Caco-2 (cell line): ENCODE data around the gene EML3. TPM values are rescaled to one million over a fixed set of nuclear protein-coding genes. Genes with fewer than 3 reads are reported as not detected.

ENCODE experiments used
- BruUV-seq: library from RNA; stranded (reverse); fragments of 400-500 nt; replicated peaks from 2 replicates; lab custom pipeline; 2021; lab: Mats Ljungman, UMichigan
- CTCF ChIA-PET: fragments of 300-600 bp; sonication (Branson Sonifier 250); formaldehyde crosslinking; loops from one replicate; lab custom pipeline; 2022; ENCODE audit warnings: antibody characterized with exemption; lab: Charles Lee
- POLR2A ChIA-PET: fragments of 300-600 bp; sonication (Branson Sonifier 250); formaldehyde crosslinking; loops from one replicate; lab custom pipeline; 2022; ENCODE audit warnings: antibody characterized with exemption; lab: Charles Lee
- DNase-seq, 2 experiments: peaks; one replicate each; pipeline versions ENCODE4 v3.0.0 to v3.0.0-alpha.2; 2020 to 2022
- H3K27me3 ChIP-seq: replicated peaks from 2 replicates; pipeline ENCODE4 v1.6.0; 2011; ENCODE audit warnings: low read length; ENCODE audit not compliant: control insufficient read depth, insufficient read depth
- H3K36me3 ChIP-seq: 2 replicates; pipeline ENCODE4 v1.5.1; 2011; ENCODE audit warnings: low read length; ENCODE audit not compliant: control insufficient read depth, insufficient read depth
- H3K4me1 ChIP-seq: fragments of 250-450 bp; sonication (Bioruptor Pico); 2 replicates; pipeline ENCODE4 v1.5.1; 2020; ENCODE audit warnings: mild to moderate bottlenecking
- H3K4me3 ChIP-seq: 2 replicates; pipeline ENCODE4 v1.5.1; 2011; ENCODE audit warnings: low read depth, mild to moderate bottlenecking, control low read depth, low read length
- H3K9me3 ChIP-seq: fragments of 250-450 bp; sonication (Bioruptor Pico); 2 replicates; pipeline ENCODE4 v1.5.1; 2020; ENCODE audit warnings: mild to moderate bottlenecking, moderate library complexity
- H3K27ac Mint-ChIP-seq: one replicate; pipeline ENCODE4 v1.8.0; 2022; ENCODE audit warnings: mixed read lengths; ENCODE audit not compliant: unreplicated experiment
- H3K27me3 Mint-ChIP-seq: one replicate; pipeline ENCODE4 v1.8.0; 2022; ENCODE audit warnings: mixed read lengths; ENCODE audit not compliant: insufficient read depth, unreplicated experiment
- H3K36me3 Mint-ChIP-seq: one replicate; pipeline ENCODE4 v1.8.0; 2022; ENCODE audit warnings: mild to moderate bottlenecking, mixed read lengths; ENCODE audit not compliant: insufficient read depth, unreplicated experiment
- H3K4me1 Mint-ChIP-seq: one replicate; pipeline ENCODE4 v1.8.0; 2022; ENCODE audit warnings: low read depth, mixed read lengths; ENCODE audit not compliant: unreplicated experiment
- H3K4me3 Mint-ChIP-seq: one replicate; pipeline ENCODE4 v1.8.0; 2022; ENCODE audit warnings: mild to moderate bottlenecking, moderate library complexity, mixed read lengths; ENCODE audit not compliant: unreplicated experiment
- H3K9me3 Mint-ChIP-seq: one replicate; pipeline ENCODE4 v1.8.0; 2022; ENCODE audit warnings: mixed read lengths; ENCODE audit not compliant: unreplicated experiment
- intact Hi-C: fragments of 100-400 bp; cut with micrococcal nuclease; formaldehyde crosslinking; loops from one replicate; pipeline ENCODE4 v1.10.0; 2022; ENCODE audit not compliant: unreplicated experiment
- total RNA-seq: library from RNA; stranded (reverse); gene quantifications from 2 replicates; pipeline ENCODE4 v1.2.3, GENCODE V29; 2022
- TF ChIP-seq, protein P1 (sequence below), 2 experiments: fragments of 200-600 bp in 1 of 2; IDR thresholded peaks; 1 replicate in 1 of 2; 2 replicates in 1 of 2; pipeline versions ENCODE4 v1.5.1 to v1.8.0; 2011 to 2022; ENCODE audit warnings: antibody characterized with exemption in 1 of 2, control low read depth in 1 of 2, inconsistent platforms in 1 of 2, low read depth in 1 of 2, low read length in 1 of 2, mild to moderate bottlenecking in 1 of 2, moderate library complexity in 1 of 2; ENCODE audit not compliant: insufficient read depth in 1 of 2, severe bottlenecking in 1 of 2, unreplicated experiment in 1 of 2

Gene EML3
- total RNA-seq, 1 experiment from 2014 or later = 61.2 TPM

DNA sequence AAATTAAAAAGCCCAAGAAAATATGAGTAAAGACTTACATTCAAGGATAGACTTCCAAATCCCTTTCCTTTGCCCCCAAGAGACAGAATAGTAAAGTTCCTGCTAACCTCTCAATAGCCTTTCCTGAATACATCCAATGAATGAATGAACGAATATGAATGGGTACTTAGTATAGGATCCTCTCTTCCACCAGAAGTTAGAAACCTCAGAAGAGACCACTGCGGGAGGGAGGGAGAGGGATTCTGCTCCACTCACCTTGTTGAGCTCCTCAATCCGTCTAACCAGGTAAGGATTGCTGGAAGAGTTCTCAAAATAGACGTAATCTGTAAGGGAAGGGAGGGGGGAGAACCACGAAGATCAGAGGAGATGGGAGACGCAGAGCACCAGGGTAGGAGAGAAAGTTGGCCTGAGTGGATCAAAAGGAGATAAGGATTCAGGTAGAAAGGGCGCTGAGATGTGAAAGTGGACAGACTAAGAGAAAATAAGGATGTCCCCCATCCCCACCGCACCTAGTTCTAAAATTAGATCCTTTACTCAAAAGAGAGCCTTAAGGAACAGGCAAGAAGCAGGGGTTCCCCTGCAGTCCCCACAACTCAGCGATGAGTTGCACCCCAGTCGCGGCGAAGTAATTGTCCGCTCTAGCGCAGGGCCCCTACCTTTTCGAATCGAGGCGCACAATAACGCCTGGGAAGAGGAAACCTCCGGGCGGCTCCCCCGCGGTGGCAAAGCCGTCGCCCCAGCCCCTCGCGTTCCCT is 12.0 kb downstream of the EML3 start:
- ChIA-PET POLR2A (interaction anchor here (0.6 to 2.4 kb wide), 7 partner anchors 9 to 1198 kb away, joined by 3 to 97 read pairs (median 24); partner anchors contain the start of genes B3GAT3, C11orf98, CSKMT and EEF1G), CTCF (interaction anchor here (0.8 to 1.8 kb wide), 3 partner anchors 9 to 40 kb away, joined by 4 to 30 read pairs (median 8); partner anchors contain the start of gene TUT1)
- Mint-ChIP-seq H3K27me3 (no peaks in the 10 kb centered on the region), H3K9me3 (no peaks in the 10 kb centered on the region), H3K27ac (peak overlapping the region; percentile 89), H3K36me3 (peaks cover 91% of the 10 kb centered on the region), H3K4me1 (peaks cover 36% of the 10 kb centered on the region), H3K4me3 (peak overlapping the region; percentile 88)
- no TSS peak for BruUV-seq
- TF ChIP-seq, protein P1, sequence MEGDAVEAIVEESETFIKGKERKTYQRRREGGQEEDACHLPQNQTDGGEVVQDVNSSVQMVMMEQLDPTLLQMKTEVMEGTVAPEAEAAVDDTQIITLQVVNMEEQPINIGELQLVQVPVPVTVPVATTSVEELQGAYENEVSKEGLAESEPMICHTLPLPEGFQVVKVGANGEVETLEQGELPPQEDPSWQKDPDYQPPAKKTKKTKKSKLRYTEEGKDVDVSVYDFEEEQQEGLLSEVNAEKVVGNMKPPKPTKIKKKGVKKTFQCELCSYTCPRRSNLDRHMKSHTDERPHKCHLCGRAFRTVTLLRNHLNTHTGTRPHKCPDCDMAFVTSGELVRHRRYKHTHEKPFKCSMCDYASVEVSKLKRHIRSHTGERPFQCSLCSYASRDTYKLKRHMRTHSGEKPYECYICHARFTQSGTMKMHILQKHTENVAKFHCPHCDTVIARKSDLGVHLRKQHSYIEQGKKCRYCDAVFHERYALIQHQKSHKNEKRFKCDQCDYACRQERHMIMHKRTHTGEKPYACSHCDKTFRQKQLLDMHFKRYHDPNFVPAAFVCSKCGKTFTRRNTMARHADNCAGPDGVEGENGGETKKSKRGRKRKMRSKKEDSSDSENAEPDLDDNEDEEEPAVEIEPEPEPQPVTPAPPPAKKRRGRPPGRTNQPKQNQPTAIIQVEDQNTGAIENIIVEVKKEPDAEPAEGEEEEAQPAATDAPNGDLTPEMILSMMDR (IDR thresholded peaks at IDR 0.05; ENCODE audit: insufficient read depth in 1 of 2, low read depth in 1 of 2, low read length in 1 of 2, severe bottlenecking in 1 of 2, unreplicated experiment in 1 of 2) = no peak
- peaks cover 28% of the 10 kb centered on the region for H3K4me1 ChIP-seq
- no peak for DNase-seq
- H3K4me3 ChIP-seq = peak overlapping the region; percentile 97
- no peaks in the 10 kb centered on the region for H3K27me3 ChIP-seq
- H3K9me3 ChIP-seq = no peaks in the 10 kb centered on the region
- H3K36me3 ChIP-seq = peaks cover 3% of the 10 kb centered on the region; the same call in 1 of the 2 replicates
- intact Hi-C loops = loop anchor here (1.0 kb wide), 1 partner anchor 9 kb away; the partner anchor contains the start of gene TUT1

DNA sequence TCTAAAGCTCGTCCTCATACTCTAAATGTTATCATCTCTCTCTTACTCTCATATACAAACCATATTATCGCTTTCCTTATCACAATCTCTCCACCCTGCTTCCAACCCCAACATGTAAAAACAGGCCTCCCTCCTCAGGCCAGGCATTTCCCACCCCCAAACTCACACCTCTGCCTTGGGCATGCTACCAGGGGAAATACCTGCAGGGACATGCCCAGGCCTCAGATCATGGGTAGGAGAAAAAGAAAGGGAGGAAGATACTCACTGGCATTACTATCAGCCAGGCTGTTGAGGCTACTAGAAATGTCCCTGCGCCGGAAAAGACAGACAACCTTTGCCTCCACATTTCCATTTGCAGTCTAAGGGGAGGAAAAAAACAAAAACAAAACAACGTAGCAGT is 12.7 kb downstream of the EML3 start:
- Histone ChIP-seq H3K4me1 (peaks cover 28% of the 10 kb centered on the region), H3K4me3 (peak overlapping the region; percentile 97), H3K36me3 (peaks cover 3% of the 10 kb centered on the region; the same call in 1 of the 2 replicates), H3K9me3 (no peaks in the 10 kb centered on the region), H3K27me3 (no peaks in the 10 kb centered on the region)
- BruUV-seq = TSS peak; percentile 31
- TF ChIP-seq, protein P1 (IDR thresholded peaks at IDR 0.05; ENCODE audit: insufficient read depth in 1 of 2, low read depth in 1 of 2, low read length in 1 of 2, severe bottlenecking in 1 of 2, unreplicated experiment in 1 of 2) = no peak
- H3K27me3 Mint-ChIP-seq = no peaks in the 10 kb centered on the region
- H3K27ac Mint-ChIP-seq = peak overlapping the region; percentile 77
- H3K9me3 Mint-ChIP-seq = no peaks in the 10 kb centered on the region
- POLR2A ChIA-PET = interaction anchor here (0.6 to 2.4 kb wide), 6 partner anchors 8 to 65 kb away, joined by 4 to 97 read pairs (median 4); partner anchors contain the start of genes B3GAT3, C11orf98, CSKMT and EEF1G
- H3K4me3 Mint-ChIP-seq = peak overlapping the region; percentile 88
- intact Hi-C loops = no loop called here
- peaks cover 92% of the 10 kb centered on the region for H3K36me3 Mint-ChIP-seq
- H3K4me1 Mint-ChIP-seq = peaks cover 30% of the 10 kb centered on the region
- CTCF ChIA-PET = interaction anchor here (0.6 to 0.8 kb wide), 2 partner anchors 16 to 30 kb away, joined by 3 to 4 read pairs; no protein-coding TSS in a partner anchor
- no peak for DNase-seq

DNA sequence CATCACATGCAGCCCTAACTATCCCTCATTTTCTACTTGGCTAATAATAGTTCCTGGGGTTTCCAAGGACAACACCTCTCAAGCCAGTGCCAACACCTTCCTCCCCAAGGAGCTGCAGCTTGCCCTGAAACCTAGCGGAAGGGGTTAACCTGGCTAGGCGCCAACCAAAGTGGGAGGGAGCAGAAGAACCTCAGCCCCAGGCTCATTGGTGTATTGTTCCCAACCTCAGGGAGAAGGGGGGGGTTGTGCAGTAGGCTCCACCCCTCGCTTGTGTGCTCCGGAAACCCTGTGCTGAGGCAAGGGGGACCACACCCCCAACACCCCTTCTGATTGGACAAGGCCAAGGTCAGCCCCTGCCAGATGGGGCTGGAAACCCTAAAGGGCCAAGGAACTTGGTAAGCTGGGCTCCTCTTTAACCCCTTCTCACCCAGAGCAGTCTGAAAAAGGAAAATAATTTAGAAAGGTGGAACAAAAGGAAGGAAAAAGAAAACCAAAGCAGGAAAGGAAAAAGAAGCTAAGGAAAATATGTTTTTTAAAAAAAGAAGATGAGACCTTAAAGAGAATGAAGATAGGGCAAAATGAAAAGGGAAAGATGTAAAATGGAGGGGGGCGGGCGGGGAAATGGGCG is 13.4 kb downstream of the EML3 start:
- TF ChIP-seq, protein P1 (IDR thresholded peaks at IDR 0.05; ENCODE audit: insufficient read depth in 1 of 2, low read depth in 1 of 2, low read length in 1 of 2, severe bottlenecking in 1 of 2, unreplicated experiment in 1 of 2) = no peak
- Mint-ChIP-seq H3K4me1 (peaks cover 27% of the 10 kb centered on the region), H3K36me3 (peaks cover 98% of the 10 kb centered on the region), H3K27ac (peak overlapping the region; percentile 77), H3K4me3 (peak overlapping the region; percentile 88), H3K27me3 (no peaks in the 10 kb centered on the region), H3K9me3 (no peaks in the 10 kb centered on the region)
- CTCF ChIA-PET = interaction anchor here (0.6 to 1.1 kb wide), 2 partner anchors 15 to 56 kb away, joined by 3 to 12 read pairs; no protein-coding TSS in a partner anchor
- Histone ChIP-seq H3K4me3 (no peak overlapping the region), H3K9me3 (no peaks in the 10 kb centered on the region), H3K27me3 (no peaks in the 10 kb centered on the region), H3K4me1 (peaks cover 28% of the 10 kb centered on the region), H3K36me3 (peaks cover 3% of the 10 kb centered on the region; the same call in 1 of the 2 replicates)
- DNase-seq = peak; percentile 92 to 96
- POLR2A ChIA-PET = interaction anchor here (0.6 to 0.8 kb wide), 5 partner anchors 23 to 436 kb away, joined by 3 to 5 read pairs (median 4); partner anchors contain the start of genes B3GAT3, C11orf98, CSKMT and EEF1G
- BruUV-seq = no TSS peak
- intact Hi-C loops = no loop called here
